K562 (cell line): ENCODE data around the gene GMEB2. TPM values are rescaled to one million over a fixed set of nuclear protein-coding genes. Genes with fewer than 3 reads are reported as not detected.
A peak's percentile ranks its signal among the peaks of the same experiment; 100 is the strongest.
"Not testable (repeated sequence)": the region's sequence is repeated elsewhere in the genome, so short reads cannot be mapped to it uniquely, and the experiment has no call there.

Experiments used
- ATAC-seq: fragments of 200-7000 bp; cut with Tn5 transposase; 3 replicates; pipeline ENCODE4 v1.9.1; 2020; ENCODE audit warnings: moderate library complexity
- BruUV-seq: library from RNA; stranded (reverse); fragments of 400-500 nt; replicated peaks from 2 replicates; lab custom pipeline; 2021; lab: Mats Ljungman, UMichigan
- CTCF ChIA-PET: fragments of 300-600 bp; formaldehyde crosslinking; extraction: SDS; loops from one replicate; lab custom pipeline; 2021; ENCODE audit warnings: low intra/inter-chr PET ratio; lab: Yijun Ruan, JAX
- POLR2A ChIA-PET: fragments of 300-600, 350-650 bp; sonication (Branson Sonifier 250); formaldehyde crosslinking; extraction: SDS; loops from one replicate; lab custom pipeline; 2021; ENCODE audit warnings: antibody characterized with exemption, inconsistent platforms; lab: Yijun Ruan, JAX
- DNase-seq, 4 experiments: peaks; one replicate each; pipeline versions ENCODE4 v3.0.0 to v3.0.0-alpha.2; 2011 to 2018; ENCODE audit warnings: low spot score in 3 of 4, mixed read lengths in 3 of 4; ENCODE audit errors: extremely low read depth in 1 of 4
- FAIRE-seq: peaks from 2 replicates; lab custom pipeline; 2011; peaks lifted over from hg19 to GRCh38; lab: Jason Lieb, UNC
- H2AFZ ChIP-seq: 2 replicates; pipeline ENCODE4 v1.6.0; 2011; ENCODE audit warnings: low read depth, low read length, control low read depth, inconsistent platforms
- H3K27ac ChIP-seq: fragments of 200-600 bp; 3 replicates; pipeline ENCODE4 v1.8.0; 2011; ENCODE audit warnings: low read depth, mild to moderate bottlenecking, control low read depth, inconsistent platforms, low read length, moderate library complexity, mixed read lengths; ENCODE audit errors: extremely low read depth
- H3K27me3 ChIP-seq, 2 experiments: fragments of 300-600 bp in 1 of 2; 2 replicates in 1 of 2; 3 replicates in 1 of 2; pipeline versions ENCODE4 v1.6.0 to v1.8.0; 2011; ENCODE audit warnings: inconsistent platforms in 2 of 2, low read length in 2 of 2, mild to moderate bottlenecking in 1 of 2, mixed read lengths in 1 of 2, moderate library complexity in 1 of 2; ENCODE audit not compliant: control insufficient read depth in 2 of 2, insufficient read depth in 2 of 2
- H3K36me3 ChIP-seq: fragments of 300-600 bp; 3 replicates; pipeline ENCODE4 v1.8.0; 2011; ENCODE audit warnings: mild to moderate bottlenecking, low read length, inconsistent platforms; ENCODE audit not compliant: control insufficient read depth, insufficient read depth
- H3K4me1 ChIP-seq, 2 experiments: fragments of 200-600 bp in 1 of 2; replicated peaks in 1 of 2; 2 replicates in 1 of 2; 3 replicates in 1 of 2; pipeline versions ENCODE4 v1.5.1 to v1.8.0; 2011; ENCODE audit warnings: inconsistent platforms in 2 of 2, low read length in 2 of 2, mild to moderate bottlenecking in 1 of 2, mixed read lengths in 1 of 2, moderate library complexity in 1 of 2; ENCODE audit not compliant: control insufficient read depth in 2 of 2, insufficient read depth in 2 of 2
- H3K4me2 ChIP-seq: 2 replicates; pipeline ENCODE4 v1.6.1; 2011; ENCODE audit warnings: low read length, control low read depth, inconsistent platforms, mixed read lengths; ENCODE audit not compliant: insufficient read depth
- H3K4me3 ChIP-seq: fragments of 200-600 bp; sonication (generic), shearing (Covaris generic); 2 replicates; pipeline ENCODE4 v1.5.1; 2016; ENCODE audit warnings: control low read depth, inconsistent platforms
- H3K79me2 ChIP-seq: fragments of 200-600 bp; 3 replicates; pipeline ENCODE4 v1.8.0; 2011; ENCODE audit warnings: low read length, inconsistent platforms; ENCODE audit not compliant: control insufficient read depth, insufficient read depth
- H3K9ac ChIP-seq, 2 experiments: 2 replicates each; pipeline versions ENCODE4 v1.6.0 to v1.6.1; 2011; ENCODE audit warnings: low read depth in 2 of 2, low read length in 2 of 2, control low read depth in 1 of 2, inconsistent platforms in 1 of 2, mild to moderate bottlenecking in 1 of 2, mixed read lengths in 1 of 2; ENCODE audit not compliant: insufficient read depth in 1 of 2
- H3K9me1 ChIP-seq: one replicate; pipeline ENCODE4 v1.6.0; 2011; ENCODE audit warnings: inconsistent platforms, mild to moderate bottlenecking, low read length, moderate library complexity; ENCODE audit not compliant: control insufficient read depth, insufficient read depth
- H3K9me3 ChIP-seq: replicated peaks from 2 replicates; pipeline ENCODE4 v1.5.1; 2011; ENCODE audit warnings: low read depth, low read length, inconsistent platforms; ENCODE audit not compliant: control insufficient read depth, insufficient read depth
- H4K20me1 ChIP-seq: replicated peaks from 2 replicates; pipeline ENCODE4 v1.6.1; 2011; ENCODE audit warnings: low read length, inconsistent platforms, mixed read lengths; ENCODE audit not compliant: control insufficient read depth, insufficient read depth
- CTCF ChIP-seq, 3 experiments: IDR thresholded peaks in 2 of 3; conservative IDR thresholded peaks in 1 of 3; 2 replicates each; pipeline ENCODE4 v1.5.1; 2011 to 2012; ENCODE audit warnings: low read length in 3 of 3, mild to moderate bottlenecking in 3 of 3, control low read depth in 2 of 3, improper control_type of control experiment in 1 of 3, inconsistent platforms in 1 of 3, low read depth in 1 of 3, mixed read lengths in 1 of 3, moderate library complexity in 1 of 3; ENCODE audit not compliant: insufficient read depth in 2 of 3
- NFIC ChIP-seq: fragments of 450-650 bp; IDR thresholded peaks from 2 replicates; pipeline ENCODE4 v1.6.1; 2017; ENCODE audit warnings: mild to moderate bottlenecking, inconsistent platforms
- RAD21 ChIP-seq, 2 experiments: fragments of 250-450 bp in 1 of 2; fragments of 450-650 bp in 1 of 2; sonication (Bioruptor Pico) in 1 of 2; formaldehyde crosslinking in 1 of 2; IDR thresholded peaks in 1 of 2; conservative IDR thresholded peaks in 1 of 2; 2 replicates each; pipeline versions ENCODE4 v1.4.0 to v1.8.0; 2020 to 2022; ENCODE audit warnings: mild to moderate bottlenecking in 2 of 2, moderate library complexity in 1 of 2
- WGBS: fragments of 100-300 bp; shearing (Covaris generic); methylation state at CpG from one replicate; pipeline ENCODE4 v1.1.6; 2016; ENCODE audit warnings: low coverage, mixed read lengths; ENCODE audit not compliant: insufficient coverage; ENCODE audit errors: missing lambda C conversion rate; 5-methylcytosine and 5-hydroxymethylcytosine counted together
- in situ Hi-C: fragments of 300-500 bp; cut with MboI; formaldehyde crosslinking; loops from 4 replicates; pipeline ENCODE4 v1.15.0; 2018; ENCODE audit warnings: inconsistent platforms, mixed read lengths
- intact Hi-C: fragments of 100-400 bp; cut with micrococcal nuclease; formaldehyde crosslinking; loops from 2 replicates; pipeline ENCODE4 v1.14.2; 2022
- polyA plus RNA-seq, 8 experiments: library from polyadenylated mRNA; depleted of rRNA in 4 of 8; stranded (reverse) in 5 of 8; unstranded in 3 of 8; fragments of >200 nt; fragmentation: Nextera tagmentation in 2 of 8; fragmentation: Illumina TruSeq in 1 of 8; extraction: Ambion mirVana in 2 of 8; extraction: Trizol in 1 of 8; gene quantifications; 2 replicates each; pipeline versions ENCODE4 v1.2.1 to v1.2.3, GENCODE V29; 2011 to 2014; ENCODE audit warnings: inconsistent platforms in 1 of 8, missing spikeins in 1 of 8
- total RNA-seq, 7 experiments: library from RNA; depleted of rRNA in 6 of 7; stranded (reverse); fragments of >200 nt in 6 of 7; fragmentation: Illumina TruSeq in 2 of 7; extraction: Trizol in 2 of 7; gene quantifications; 2 replicates each; pipeline versions ENCODE4 v1.2.1 to v1.2.3, GENCODE V29; 2011 to 2021; ENCODE audit warnings: low replicate concordance in 1 of 7
- TF ChIP-seq, protein P1 (sequence below), 2 experiments: fragments of 450-650 bp; formaldehyde crosslinking in 1 of 2; IDR thresholded peaks; 2 replicates each; pipeline versions ENCODE4 v1.4.0 to v1.6.1; 2014 to 2020; ENCODE audit warnings: mild to moderate bottlenecking in 2 of 2, borderline replicate concordance in 1 of 2, low read depth in 1 of 2
- TF ChIP-seq, protein P2 (sequence below), 2 experiments: fragments of 450-650 bp in 1 of 2; sonication (generic) in 1 of 2; formaldehyde crosslinking in 1 of 2; IDR thresholded peaks in 1 of 2; conservative IDR thresholded peaks in 1 of 2; 2 replicates each; pipeline versions ENCODE4 v1.6.1 to v1.8.1; 2016 to 2023; ENCODE audit warnings: mild to moderate bottlenecking in 2 of 2, moderate library complexity in 2 of 2, inconsistent platforms in 1 of 2, missing genetic modification reagents in 1 of 2

The GMEB2 gene
- total and polyA plus RNA-seq, 9 of the 15 experiments (the other 6 are each of a cell fraction or from before 2014, with no cell fraction given), result 0.03 to 13.9 (median 6.3) TPM

DNA sequence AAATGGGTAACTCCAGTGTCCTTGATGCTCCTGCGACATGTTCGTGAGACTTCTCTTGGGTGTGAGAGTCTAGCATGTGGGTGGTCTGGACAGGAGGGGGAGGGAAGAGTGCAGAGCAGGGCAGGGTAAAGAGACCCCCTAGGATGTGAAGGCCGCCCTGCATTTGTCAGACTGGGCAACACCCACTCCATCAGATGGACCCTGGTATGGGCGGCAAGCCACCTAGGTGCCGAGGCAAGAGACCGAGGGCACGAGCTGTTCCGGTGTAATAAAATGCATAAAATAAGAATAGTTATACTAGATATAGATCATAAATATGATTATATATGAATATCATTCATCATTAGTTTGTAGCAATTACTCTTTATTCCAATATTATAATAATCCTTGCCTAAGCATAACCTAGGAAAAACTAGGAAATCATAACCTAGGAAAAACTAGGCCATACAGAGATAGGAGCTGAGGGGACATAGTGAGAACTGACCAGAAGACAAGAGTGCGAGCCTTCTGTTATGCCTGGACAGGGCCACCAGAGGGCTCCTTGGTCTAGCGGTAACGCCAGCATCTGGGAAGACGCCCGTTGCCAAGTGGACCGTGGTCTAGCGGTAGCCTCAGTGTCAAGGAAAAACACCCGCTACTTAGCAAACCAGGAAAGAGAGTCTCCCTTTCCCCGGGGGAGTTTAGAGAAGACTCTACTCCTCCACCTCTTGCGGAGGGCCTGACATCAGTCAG lies 12.9 kb downstream of the GMEB2 start:
- peaks cover 40% of the 10 kb centered on the region; the same call in 2 of the 3 replicates for H3K36me3 ChIP-seq
- H3K27me3 ChIP-seq, H3K79me2 ChIP-seq, H3K4me1 ChIP-seq, H3K4me3 ChIP-seq, in situ Hi-C loops, H3K9me1 ChIP-seq, DNase-seq, FAIRE-seq, BruUV-seq, H3K9ac ChIP-seq, H3K4me2 ChIP-seq, H4K20me1 ChIP-seq, intact Hi-C loops, H2AFZ ChIP-seq, H3K27ac ChIP-seq, H3K9me3 ChIP-seq: not testable (repeated sequence)
- 78% methylated on average over 13 of the region's 18 CpGs for WGBS
- ChIA-PET POLR2A (interaction anchor here (0.9 to 1.2 kb wide), 2 partner anchors 16 to 45 kb away, joined by 3 read pairs; no protein-coding TSS in a partner anchor), CTCF (interaction anchor here (0.7 kb wide), 1 partner anchor 44 kb away, joined by 3 read pairs; no protein-coding TSS in a partner anchor)
- 0 out of 3 replicates have a peak, but pooled peaks have one; percentile 36 for ATAC-seq
- TF ChIP-seq, protein P1, sequence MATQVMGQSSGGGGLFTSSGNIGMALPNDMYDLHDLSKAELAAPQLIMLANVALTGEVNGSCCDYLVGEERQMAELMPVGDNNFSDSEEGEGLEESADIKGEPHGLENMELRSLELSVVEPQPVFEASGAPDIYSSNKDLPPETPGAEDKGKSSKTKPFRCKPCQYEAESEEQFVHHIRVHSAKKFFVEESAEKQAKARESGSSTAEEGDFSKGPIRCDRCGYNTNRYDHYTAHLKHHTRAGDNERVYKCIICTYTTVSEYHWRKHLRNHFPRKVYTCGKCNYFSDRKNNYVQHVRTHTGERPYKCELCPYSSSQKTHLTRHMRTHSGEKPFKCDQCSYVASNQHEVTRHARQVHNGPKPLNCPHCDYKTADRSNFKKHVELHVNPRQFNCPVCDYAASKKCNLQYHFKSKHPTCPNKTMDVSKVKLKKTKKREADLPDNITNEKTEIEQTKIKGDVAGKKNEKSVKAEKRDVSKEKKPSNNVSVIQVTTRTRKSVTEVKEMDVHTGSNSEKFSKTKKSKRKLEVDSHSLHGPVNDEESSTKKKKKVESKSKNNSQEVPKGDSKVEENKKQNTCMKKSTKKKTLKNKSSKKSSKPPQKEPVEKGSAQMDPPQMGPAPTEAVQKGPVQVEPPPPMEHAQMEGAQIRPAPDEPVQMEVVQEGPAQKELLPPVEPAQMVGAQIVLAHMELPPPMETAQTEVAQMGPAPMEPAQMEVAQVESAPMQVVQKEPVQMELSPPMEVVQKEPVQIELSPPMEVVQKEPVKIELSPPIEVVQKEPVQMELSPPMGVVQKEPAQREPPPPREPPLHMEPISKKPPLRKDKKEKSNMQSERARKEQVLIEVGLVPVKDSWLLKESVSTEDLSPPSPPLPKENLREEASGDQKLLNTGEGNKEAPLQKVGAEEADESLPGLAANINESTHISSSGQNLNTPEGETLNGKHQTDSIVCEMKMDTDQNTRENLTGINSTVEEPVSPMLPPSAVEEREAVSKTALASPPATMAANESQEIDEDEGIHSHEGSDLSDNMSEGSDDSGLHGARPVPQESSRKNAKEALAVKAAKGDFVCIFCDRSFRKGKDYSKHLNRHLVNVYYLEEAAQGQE (IDR thresholded peaks at IDR 0.05; ENCODE audit: borderline replicate concordance), result 0 out of 2 replicates have a peak, but pooled peaks have one; percentile 29
- TF ChIP-seq, protein P1 (CRISPR knock-in tag; IDR thresholded peaks at IDR 0.05; ENCODE audit: low read depth), result not testable (repeated sequence)
- TF ChIP-seq NFIC (0 out of 2 replicates have a peak, but pooled peaks have one; percentile 9), RAD21 (CRISPR knock-in tag; conservative IDR thresholded peaks at IDR 0.05 in 1 of 2, IDR thresholded peaks at IDR 0.05 in 1 of 2) (peak; percentile 35 to 58; a peak in 3 of 4 replicates), CTCF (IDR thresholded peaks at IDR 0.05 in 2 of 3, conservative IDR thresholded peaks at IDR 0.05 in 1 of 3; ENCODE audit: insufficient read depth in 2 of 3, low read depth in 1 of 3, low read length in 3 of 3) (peak in 2 of 3 experiments; percentile 21 to 34; a peak in 1 of 6 replicates)
- TF ChIP-seq, protein P2, sequence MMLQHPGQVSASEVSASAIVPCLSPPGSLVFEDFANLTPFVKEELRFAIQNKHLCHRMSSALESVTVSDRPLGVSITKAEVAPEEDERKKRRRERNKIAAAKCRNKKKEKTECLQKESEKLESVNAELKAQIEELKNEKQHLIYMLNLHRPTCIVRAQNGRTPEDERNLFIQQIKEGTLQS (IDR thresholded peaks at IDR 0.05), result peak; percentile 25; the same call in 1 of the 2 replicates
- TF ChIP-seq, protein P2 (CRISPR knock-in tag; conservative IDR thresholded peaks at IDR 0.05), result not testable (repeated sequence)
